ENCODE results near the gene DTWD2. TPM values are rescaled to one million over a fixed set of nuclear protein-coding genes. Genes with fewer than 3 reads are reported as not detected.
"Not testable (repeated sequence)": the region's sequence is repeated elsewhere in the genome, so short reads cannot be mapped to it uniquely, and the experiment has no call there.

DTWD2 gene
- polyA plus RNA-seq, 1 donor: 5.9 TPM

GRCh38 chr5:118849507-118849906 is 138.8 kb downstream of the DTWD2 start:
- H3K4me1 ChIP-seq (ENCODE audit: control insufficient read depth, insufficient read depth, low read length); H3K4me3 ChIP-seq (ENCODE audit: low read length); H3K27me3 ChIP-seq (ENCODE audit: control insufficient read depth, insufficient read depth, low read length); H3K36me3 ChIP-seq (ENCODE audit: control insufficient read depth, insufficient read depth, low read length); H3K27ac ChIP-seq (ENCODE audit: low read length); DNase-seq: not testable (repeated sequence)
- no CpG with 5 or more reads among the region's 1 CpG for WGBS (ENCODE audit: insufficient coverage, low lambda C conversion rate)
- peaks cover 10% of the 10 kb centered on the region for H3K9me3 ChIP-seq (ENCODE audit: control insufficient read depth, low read depth, low read length)

- Histone ChIP-seq H3K9me3 (ENCODE audit: control insufficient read depth, low read depth, low read length) (no peaks in the 10 kb centered on the region), H3K27me3 (ENCODE audit: control insufficient read depth, insufficient read depth, low read length) (no peaks in the 10 kb centered on the region), H3K4me3 (ENCODE audit: low read length) (no peak overlapping the region), H3K27ac (ENCODE audit: low read length) (no peak overlapping the region), H3K36me3 (ENCODE audit: control insufficient read depth, insufficient read depth, low read length) (no peaks in the 10 kb centered on the region), H3K4me1 (ENCODE audit: control insufficient read depth, insufficient read depth, low read length) (no peaks in the 10 kb centered on the region)
- WGBS (ENCODE audit: insufficient coverage, low lambda C conversion rate): no CpG with 5 or more reads among the region's 1 CpG
- DNase-seq: no peak
Observed at GRCh38 chr5:118844351-118844750, 144.0 kb downstream of the DTWD2 start.

GRCh38 chr5:118834710-118835109 is 153.6 kb downstream of the DTWD2 start:
- H3K4me3 ChIP-seq (ENCODE audit: low read length): no peak overlapping the region

GRCh38 chr5:118832974-118833373 is 155.4 kb downstream of the DTWD2 start:
- DNase-seq: no peak
- Histone ChIP-seq H3K4me1 (ENCODE audit: control insufficient read depth, insufficient read depth, low read length) (no peaks in the 10 kb centered on the region), H3K27me3 (ENCODE audit: control insufficient read depth, insufficient read depth, low read length) (no peaks in the 10 kb centered on the region), H3K36me3 (ENCODE audit: control insufficient read depth, insufficient read depth, low read length) (no peaks in the 10 kb centered on the region), H3K9me3 (ENCODE audit: control insufficient read depth, low read depth, low read length) (no peaks in the 10 kb centered on the region), H3K27ac (ENCODE audit: low read length) (no peak overlapping the region), H3K4me3 (ENCODE audit: low read length) (no peak overlapping the region)

More at GRCh38 chr5:118834710-118835109, 153.6 kb downstream of the DTWD2 start:
- no peak for DNase-seq
- Histone ChIP-seq H3K27ac (ENCODE audit: low read length) (no peak overlapping the region), H3K27me3 (ENCODE audit: control insufficient read depth, insufficient read depth, low read length) (no peaks in the 10 kb centered on the region), H3K9me3 (ENCODE audit: control insufficient read depth, low read depth, low read length) (no peaks in the 10 kb centered on the region), H3K36me3 (ENCODE audit: control insufficient read depth, insufficient read depth, low read length) (no peaks in the 10 kb centered on the region), H3K4me1 (ENCODE audit: control insufficient read depth, insufficient read depth, low read length) (no peaks in the 10 kb centered on the region)
- no CpG with 5 or more reads among the region's 1 CpG for WGBS (ENCODE audit: insufficient coverage, low lambda C conversion rate)

GRCh38 chr5:118825226-118825625 is 163.1 kb downstream of the DTWD2 start:
- H3K27ac ChIP-seq (ENCODE audit: low read length): no peak overlapping the region
- H3K9me3 ChIP-seq (ENCODE audit: control insufficient read depth, low read depth, low read length): no peaks in the 10 kb centered on the region
- 71% methylated on average over 1 of the region's 1 CpG for WGBS (ENCODE audit: insufficient coverage, low lambda C conversion rate)

GRCh38 chr5:118818604-118819003 is 169.7 kb downstream of the DTWD2 start:
- no peak overlapping the region for H3K27ac ChIP-seq (ENCODE audit: low read length)
- H3K4me1 ChIP-seq (ENCODE audit: control insufficient read depth, insufficient read depth, low read length): no peaks in the 10 kb centered on the region
- WGBS (ENCODE audit: insufficient coverage, low lambda C conversion rate): 89% methylated on average over 2 of the region's 3 CpGs
- no peaks in the 10 kb centered on the region for H3K27me3 ChIP-seq (ENCODE audit: control insufficient read depth, insufficient read depth, low read length)
- no peak for DNase-seq
- no peak overlapping the region for H3K4me3 ChIP-seq (ENCODE audit: low read length)
- no peaks in the 10 kb centered on the region for H3K36me3 ChIP-seq (ENCODE audit: control insufficient read depth, insufficient read depth, low read length)
- no peaks in the 10 kb centered on the region for H3K9me3 ChIP-seq (ENCODE audit: control insufficient read depth, low read depth, low read length)

More at GRCh38 chr5:118825226-118825625, 163.1 kb downstream of the DTWD2 start:
- Histone ChIP-seq H3K4me3 (ENCODE audit: low read length) (no peak overlapping the region), H3K27me3 (ENCODE audit: control insufficient read depth, insufficient read depth, low read length) (no peaks in the 10 kb centered on the region), H3K4me1 (ENCODE audit: control insufficient read depth, insufficient read depth, low read length) (no peaks in the 10 kb centered on the region), H3K36me3 (ENCODE audit: control insufficient read depth, insufficient read depth, low read length) (no peaks in the 10 kb centered on the region)
- no peak for DNase-seq

GRCh38 chr5:118808441-118808840 is 179.9 kb downstream of the DTWD2 start:
- no peaks in the 10 kb centered on the region for H3K4me1 ChIP-seq (ENCODE audit: control insufficient read depth, insufficient read depth, low read length)
- H3K9me3 ChIP-seq (ENCODE audit: control insufficient read depth, low read depth, low read length): peaks cover 4% of the 10 kb centered on the region
- DNase-seq: no peak
- H3K27ac ChIP-seq (ENCODE audit: low read length): no peak overlapping the region
- H3K36me3 ChIP-seq (ENCODE audit: control insufficient read depth, insufficient read depth, low read length): no peaks in the 10 kb centered on the region
- no peaks in the 10 kb centered on the region for H3K27me3 ChIP-seq (ENCODE audit: control insufficient read depth, insufficient read depth, low read length)
- H3K4me3 ChIP-seq (ENCODE audit: low read length): no peak overlapping the region
- no CpG with 5 or more reads among the region's 2 CpGs for WGBS (ENCODE audit: insufficient coverage, low lambda C conversion rate)

GRCh38 chr5:118806571-118806970 is 181.8 kb downstream of the DTWD2 start:
- WGBS (ENCODE audit: insufficient coverage, low lambda C conversion rate): 92% methylated on average over 2 of the region's 4 CpGs
- no peaks in the 10 kb centered on the region for H3K36me3 ChIP-seq (ENCODE audit: control insufficient read depth, insufficient read depth, low read length)
- no peak overlapping the region for H3K27ac ChIP-seq (ENCODE audit: low read length)

GRCh38 chr5:118802335-118802734 is 186.0 kb downstream of the DTWD2 start:
- H3K27ac ChIP-seq (ENCODE audit: low read length): no peak overlapping the region
- H3K9me3 ChIP-seq (ENCODE audit: control insufficient read depth, low read depth, low read length): no peaks in the 10 kb centered on the region
- WGBS (ENCODE audit: insufficient coverage, low lambda C conversion rate): 82% methylated on average over 2 of the region's 2 CpGs
- H3K27me3 ChIP-seq (ENCODE audit: control insufficient read depth, insufficient read depth, low read length): no peaks in the 10 kb centered on the region
- no peaks in the 10 kb centered on the region for H3K36me3 ChIP-seq (ENCODE audit: control insufficient read depth, insufficient read depth, low read length)
- DNase-seq: no peak
- H3K4me1 ChIP-seq (ENCODE audit: control insufficient read depth, insufficient read depth, low read length): no peaks in the 10 kb centered on the region
- no peak overlapping the region for H3K4me3 ChIP-seq (ENCODE audit: low read length)

More at GRCh38 chr5:118806571-118806970, 181.8 kb downstream of the DTWD2 start:
- Histone ChIP-seq H3K4me3 (ENCODE audit: low read length) (no peak overlapping the region), H3K27me3 (ENCODE audit: control insufficient read depth, insufficient read depth, low read length) (no peaks in the 10 kb centered on the region), H3K4me1 (ENCODE audit: control insufficient read depth, insufficient read depth, low read length) (no peaks in the 10 kb centered on the region), H3K9me3 (ENCODE audit: control insufficient read depth, low read depth, low read length) (peaks cover 4% of the 10 kb centered on the region)
- DNase-seq: no peak

GRCh38 chr5:118796081-118796480 is 192.3 kb downstream of the DTWD2 start:
- H3K4me1 ChIP-seq (ENCODE audit: control insufficient read depth, insufficient read depth, low read length): no peaks in the 10 kb centered on the region
- WGBS (ENCODE audit: insufficient coverage, low lambda C conversion rate): 83% methylated on average over 1 of the region's 3 CpGs
- H3K36me3 ChIP-seq (ENCODE audit: control insufficient read depth, insufficient read depth, low read length): no peaks in the 10 kb centered on the region
- DNase-seq: no peak
- no peak overlapping the region for H3K4me3 ChIP-seq (ENCODE audit: low read length)
- H3K27me3 ChIP-seq (ENCODE audit: control insufficient read depth, insufficient read depth, low read length): no peaks in the 10 kb centered on the region
- no peak overlapping the region for H3K27ac ChIP-seq (ENCODE audit: low read length)
- H3K9me3 ChIP-seq (ENCODE audit: control insufficient read depth, low read depth, low read length): no peaks in the 10 kb centered on the region

GRCh38 chr5:118794281-118794680 is 194.1 kb downstream of the DTWD2 start:
- no peak overlapping the region for H3K4me3 ChIP-seq (ENCODE audit: low read length)
- H3K36me3 ChIP-seq (ENCODE audit: control insufficient read depth, insufficient read depth, low read length): no peaks in the 10 kb centered on the region
- no CpG with 5 or more reads among the region's 3 CpGs for WGBS (ENCODE audit: insufficient coverage, low lambda C conversion rate)
- no peaks in the 10 kb centered on the region for H3K27me3 ChIP-seq (ENCODE audit: control insufficient read depth, insufficient read depth, low read length)
- H3K9me3 ChIP-seq (ENCODE audit: control insufficient read depth, low read depth, low read length): no peaks in the 10 kb centered on the region
- H3K4me1 ChIP-seq (ENCODE audit: control insufficient read depth, insufficient read depth, low read length): no peaks in the 10 kb centered on the region
- no peak for DNase-seq
- H3K27ac ChIP-seq (ENCODE audit: low read length): no peak overlapping the region

Measured in large intestine (tissue), 3 donors.